Naive B cell (primary cell): ENCODE results near the gene UNC5A. TPM values are rescaled to one million over a fixed set of nuclear protein-coding genes. Genes with fewer than 3 reads are reported as not detected.
A peak's percentile ranks its signal among the peaks of the same experiment; 100 is the strongest.

Experiments used
- ATAC-seq, 2 donors: fragments of 150-1000 bp; cut with Tn5 transposase; 2 replicates each; pipeline ENCODE4 v1.10.0; 2021; ENCODE audit warnings: low read depth in 2 of 2, mild to moderate bottlenecking in 2 of 2, moderate library complexity in 2 of 2
- DNase-seq: peaks from one replicate; pipeline ENCODE4 v3.0.0; 2022
- H3K27ac Mint-ChIP-seq, 6 donors: one replicate each; pipeline ENCODE4 v1.8.0; 2020 to 2022; ENCODE audit warnings: mild to moderate bottlenecking in 6 of 6, mixed read lengths in 6 of 6, moderate library complexity in 5 of 6, inconsistent platforms in 2 of 6
- H3K27me3 Mint-ChIP-seq, 3 donors: one replicate each; pipeline ENCODE4 v1.8.0; 2021 to 2022; ENCODE audit warnings: mixed read lengths in 3 of 3, mild to moderate bottlenecking in 1 of 3
- H3K36me3 Mint-ChIP-seq, 2 donors: one replicate each; pipeline ENCODE4 v1.8.0; 2020 to 2022; ENCODE audit warnings: mixed read lengths in 2 of 2, inconsistent platforms in 1 of 2, mild to moderate bottlenecking in 1 of 2
- H3K4me1 Mint-ChIP-seq, 3 donors: one replicate each; pipeline ENCODE4 v1.8.0; 2020 to 2022; ENCODE audit warnings: mixed read lengths in 3 of 3, inconsistent platforms in 1 of 3, mild to moderate bottlenecking in 1 of 3, moderate library complexity in 1 of 3
- H3K4me3 Mint-ChIP-seq, 8 donors: one replicate each; pipeline ENCODE4 v1.8.0; 2020 to 2022; ENCODE audit warnings: mild to moderate bottlenecking in 8 of 8, mixed read lengths in 8 of 8, moderate library complexity in 8 of 8, inconsistent platforms in 2 of 8
- H3K9me3 Mint-ChIP-seq, 7 donors: one replicate each; pipeline ENCODE4 v1.8.0; 2020 to 2022; ENCODE audit warnings: mixed read lengths in 7 of 7, mild to moderate bottlenecking in 5 of 7, inconsistent platforms in 2 of 7, moderate library complexity in 1 of 7
- polyA plus RNA-seq, 6 donors: library from polyadenylated mRNA; unstranded; fragments of 300-500 nt; fragmentation: Illumina TruSeq; gene quantifications; one replicate each; pipeline ENCODE4 v1.2.3, GENCODE V29; 2021; ENCODE audit warnings: low read depth in 6 of 6

UNC5A gene
- polyA plus RNA-seq, 6 donors from 2014 or later, result not detected

- Mint-ChIP-seq H3K27me3 (no peaks in the 10 kb centered on the region), H3K9me3 (no peaks in the 10 kb centered on the region), H3K4me1 (peaks cover 11 to 18% (median 13%) of the 10 kb centered on the region in 3 donors), H3K27ac (peak overlapping the region in 5 of 6 donors; percentile 1 to 69 (median 47)), H3K4me3 (peak overlapping the region in 1 of 8 donors; percentile 26), H3K36me3 (peaks cover 28 to 34% of the 10 kb centered on the region in 2 donors)
- ATAC-seq (no peak), DNase-seq (no peak)
Measured at GRCh38 chr5:176902911-176903664, 92.7 kb downstream of the UNC5A start.

- H3K27ac Mint-ChIP-seq, result peak overlapping the region in 1 of 6 donors; percentile 37
- peaks cover 5 to 12% (median 5%) of the 10 kb centered on the region in 3 donors for H3K4me1 Mint-ChIP-seq
Measured at GRCh38 chr5:176904276-176904675, 93.9 kb downstream of the UNC5A start.

GRCh38 chr5:176906126-176906525 is 95.8 kb downstream of the UNC5A start:
- no peak for DNase-seq
- ATAC-seq, result no peak
- peaks cover 0 to 6% (median 0%) of the 10 kb centered on the region in 3 donors for H3K4me1 Mint-ChIP-seq
- H3K27ac Mint-ChIP-seq, result peak overlapping the region in 2 of 6 donors; percentile 5 to 14
- H3K36me3 Mint-ChIP-seq, result peaks cover 30 to 40% of the 10 kb centered on the region in 2 donors
- no peaks in the 10 kb centered on the region for H3K27me3 Mint-ChIP-seq
- H3K4me3 Mint-ChIP-seq, result no peak overlapping the region
- H3K9me3 Mint-ChIP-seq, result no peaks in the 10 kb centered on the region

More at GRCh38 chr5:176904276-176904675, 93.9 kb downstream of the UNC5A start:
- H3K36me3 Mint-ChIP-seq, result peaks cover 30 to 40% of the 10 kb centered on the region in 2 donors
- no peak for ATAC-seq
- no peak overlapping the region for H3K4me3 Mint-ChIP-seq
- no peak for DNase-seq
- no peaks in the 10 kb centered on the region for H3K9me3 Mint-ChIP-seq
- no peaks in the 10 kb centered on the region for H3K27me3 Mint-ChIP-seq

- Mint-ChIP-seq H3K9me3 (no peaks in the 10 kb centered on the region), H3K27me3 (no peaks in the 10 kb centered on the region), H3K4me1 (peaks cover 0 to 3% (median 0%) of the 10 kb centered on the region in 3 donors), H3K36me3 (peaks cover 34 to 40% of the 10 kb centered on the region in 2 donors), H3K4me3 (no peak overlapping the region), H3K27ac (peak overlapping the region in 1 of 6 donors; percentile 42)
- DNase-seq (no peak), ATAC-seq (no peak)
Measured at GRCh38 chr5:176906796-176907195, 96.4 kb downstream of the UNC5A start.

GRCh38 chr5:176908675-176909368 is 98.5 kb downstream of the UNC5A start:
- no peak overlapping the region for H3K4me3 Mint-ChIP-seq
- no peaks in the 10 kb centered on the region for H3K27me3 Mint-ChIP-seq
- peaks cover 0 to under 1% (median 0%) of the 10 kb centered on the region in 3 donors for H3K4me1 Mint-ChIP-seq
- no peak for ATAC-seq
- no peak for DNase-seq
- H3K27ac Mint-ChIP-seq, result no peak overlapping the region
- peaks cover 37 to 41% of the 10 kb centered on the region in 2 donors for H3K36me3 Mint-ChIP-seq
- no peaks in the 10 kb centered on the region for H3K9me3 Mint-ChIP-seq

- H3K36me3 Mint-ChIP-seq, result peaks cover 23 to 29% of the 10 kb centered on the region in 2 donors
- H3K9me3 Mint-ChIP-seq, result no peaks in the 10 kb centered on the region
- ATAC-seq (no peak), DNase-seq (no peak)
- no peak overlapping the region for H3K4me3 Mint-ChIP-seq
- H3K4me1 Mint-ChIP-seq, result peaks cover 5 to 11% (median 10%) of the 10 kb centered on the region in 3 donors
- no peak overlapping the region for H3K27ac Mint-ChIP-seq
- H3K27me3 Mint-ChIP-seq, result no peaks in the 10 kb centered on the region
Measured at GRCh38 chr5:176912115-176912514, 101.8 kb downstream of the UNC5A start.

GRCh38 chr5:176915906-176916305 is 105.5 kb downstream of the UNC5A start:
- Mint-ChIP-seq H3K27ac (peak overlapping the region in 1 of 6 donors; percentile 35), H3K36me3 (peaks cover 22 to 24% of the 10 kb centered on the region in 2 donors)

GRCh38 chr5:176916337-176916736 is 106.0 kb downstream of the UNC5A start:
- no peaks in the 10 kb centered on the region for H3K27me3 Mint-ChIP-seq
- no peak overlapping the region for H3K27ac Mint-ChIP-seq
- H3K9me3 Mint-ChIP-seq, result no peaks in the 10 kb centered on the region
- peaks cover 7 to 18% (median 16%) of the 10 kb centered on the region in 3 donors for H3K4me1 Mint-ChIP-seq
- DNase-seq, result no peak
- H3K4me3 Mint-ChIP-seq, result no peak overlapping the region
- ATAC-seq, result no peak
- peaks cover 24 to 26% of the 10 kb centered on the region in 2 donors for H3K36me3 Mint-ChIP-seq

More at GRCh38 chr5:176915906-176916305, 105.5 kb downstream of the UNC5A start:
- DNase-seq, result no peak
- no peaks in the 10 kb centered on the region for H3K9me3 Mint-ChIP-seq
- H3K27me3 Mint-ChIP-seq, result no peaks in the 10 kb centered on the region
- no peak for ATAC-seq
- no peak overlapping the region for H3K4me3 Mint-ChIP-seq
- peaks cover 5 to 18% (median 12%) of the 10 kb centered on the region in 3 donors for H3K4me1 Mint-ChIP-seq

GRCh38 chr5:176918613-176919012 is 108.3 kb downstream of the UNC5A start:
- Mint-ChIP-seq H3K4me3 (no peak overlapping the region), H3K4me1 (peaks cover 7 to 23% (median 23%) of the 10 kb centered on the region in 3 donors), H3K27me3 (no peaks in the 10 kb centered on the region), H3K9me3 (no peaks in the 10 kb centered on the region), H3K36me3 (peaks cover 24 to 35% of the 10 kb centered on the region in 2 donors), H3K27ac (peak overlapping the region in 2 of 6 donors; percentile 33 to 47)
- no peak for ATAC-seq
- DNase-seq, result no peak

GRCh38 chr5:176921714-176922113 is 111.4 kb downstream of the UNC5A start:
- Mint-ChIP-seq H3K36me3 (peaks cover 14 to 28% of the 10 kb centered on the region in 2 donors), H3K4me3 (no peak overlapping the region), H3K27me3 (no peaks in the 10 kb centered on the region), H3K9me3 (peaks cover 0 to 1% (median 0%) of the 10 kb centered on the region in 7 donors), H3K27ac (peak overlapping the region in 3 of 6 donors; percentile 11 to 39 (median 26)), H3K4me1 (peaks cover 4 to 18% (median 14%) of the 10 kb centered on the region in 3 donors)
- ATAC-seq, result no peak
- no peak for DNase-seq

- DNase-seq, result no peak
- no peaks in the 10 kb centered on the region for H3K27me3 Mint-ChIP-seq
- ATAC-seq, result no peak
- H3K4me3 Mint-ChIP-seq, result no peak overlapping the region
- peaks cover 14 to 28% of the 10 kb centered on the region in 2 donors for H3K36me3 Mint-ChIP-seq
- H3K9me3 Mint-ChIP-seq, result peaks cover 0 to 1% (median 0%) of the 10 kb centered on the region in 7 donors
- peaks cover 2 to 18% (median 14%) of the 10 kb centered on the region in 3 donors for H3K4me1 Mint-ChIP-seq
- H3K27ac Mint-ChIP-seq, result peak overlapping the region in 2 of 6 donors; percentile 7 to 44
Measured at GRCh38 chr5:176922817-176923216, 112.5 kb downstream of the UNC5A start.

- Mint-ChIP-seq H3K36me3 (no peaks in the 10 kb centered on the region), H3K27me3 (no peaks in the 10 kb centered on the region)
Measured at GRCh38 chr5:176927562-176927961, 117.2 kb downstream of the UNC5A start.

GRCh38 chr5:176929654-176930053 is 119.3 kb downstream of the UNC5A start:
- peaks cover 0 to 24% (median 15%) of the 10 kb centered on the region in 3 donors for H3K4me1 Mint-ChIP-seq
- H3K36me3 Mint-ChIP-seq, result no peaks in the 10 kb centered on the region
- H3K27ac Mint-ChIP-seq, result no peak overlapping the region
- no peak overlapping the region for H3K4me3 Mint-ChIP-seq
- no peaks in the 10 kb centered on the region for H3K27me3 Mint-ChIP-seq
- H3K9me3 Mint-ChIP-seq, result peaks cover 0 to 1% (median 0%) of the 10 kb centered on the region in 7 donors
- ATAC-seq (no peak), DNase-seq (no peak)

More at GRCh38 chr5:176927562-176927961, 117.2 kb downstream of the UNC5A start:
- Mint-ChIP-seq H3K9me3 (peaks cover 0 to 1% (median 0%) of the 10 kb centered on the region in 7 donors), H3K4me1 (peaks cover 0 to 24% (median 15%) of the 10 kb centered on the region in 3 donors), H3K27ac (no peak overlapping the region), H3K4me3 (no peak overlapping the region)
- no peak for DNase-seq
- ATAC-seq, result no peak
